Measurements from ENCODE around the gene CC2D2A. TPM values are rescaled to one million over a fixed set of nuclear protein-coding genes. Genes with fewer than 3 reads are reported as not detected.
A peak's percentile ranks its signal among the peaks of the same experiment; 100 is the strongest.

CC2D2A gene
- total RNA-seq, 1 experiment from 2014 or later = 13.0 TPM

DNA sequence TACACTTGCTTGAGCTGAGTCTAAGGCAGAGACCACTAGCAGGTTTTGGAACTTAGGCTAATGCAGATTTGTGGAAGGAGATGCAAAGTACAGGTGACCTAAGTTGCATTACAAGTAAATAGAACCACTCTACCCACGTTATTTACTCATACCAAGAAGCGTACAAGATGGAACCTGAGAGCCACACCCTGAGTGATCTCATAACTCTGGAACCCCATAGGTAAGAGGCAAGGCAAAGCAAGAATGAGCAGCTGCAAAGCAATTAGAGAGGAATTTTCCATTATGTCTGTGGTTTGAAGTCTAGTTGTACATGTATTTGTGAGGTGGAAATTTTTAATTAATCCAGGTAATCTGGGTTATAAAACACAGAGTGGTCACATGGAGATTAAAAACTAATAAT lies 55.4 kb downstream of the CC2D2A start:
- Histone ChIP-seq H3K79me2 (ENCODE audit: insufficient read depth, low read length) (no peaks in the 10 kb centered on the region), H3K9me3 (ENCODE audit: control insufficient read depth in 1 of 2, insufficient read depth in 1 of 2, low read depth in 1 of 2, low read length in 2 of 2) (no peaks in the 10 kb centered on the region), H3K4me3 (replicated peaks in 1 of 2; ENCODE audit: low read depth in 1 of 2, low read length in 2 of 2) (peak overlapping the region in 1 of 2 experiments; percentile 18; a peak in 1 of 4 replicates), H3K9ac (ENCODE audit: low read length) (no peak overlapping the region), H3K4me2 (ENCODE audit: low read length) (peak overlapping the region; percentile 57), H3K27ac (ENCODE audit: low read depth, low read length) (no peak overlapping the region), H4K20me1 (ENCODE audit: insufficient read depth) (no peaks in the 10 kb centered on the region), H3K4me1 (ENCODE audit: control insufficient read depth in 1 of 2, insufficient read depth in 2 of 2, low read length in 2 of 2) (peaks cover 6 to 11% of the 10 kb centered on the region in 2 experiments; a peak in 3 of 4 replicates), H3K9me2 (ENCODE audit: insufficient read depth) (no peaks in the 10 kb centered on the region), H3K27me3 (ENCODE audit: insufficient read depth, low read length) (no peaks in the 10 kb centered on the region), H2AFZ (ENCODE audit: low read depth, low read length, poor library complexity, severe bottlenecking) (no peak overlapping the region), H3K36me3 (ENCODE audit: control insufficient read depth in 1 of 2, insufficient read depth in 2 of 2, low read length in 2 of 2) (no peaks in the 10 kb centered on the region; a peak in 1 of 4 replicates)
- POLR2A ChIA-PET = no interaction called here
- peak; percentile 37 for DNase-seq (ENCODE audit: low read depth, low spot score)
- no TSS peak for BruUV-seq (replicated peaks)
- CTCF ChIA-PET = no interaction called here
- ATAC-seq = peak; percentile 76
- TF ChIP-seq EGR1 (IDR thresholded peaks at IDR 0.05; ENCODE audit: low read depth) (no peak), EZH2phosphoT487 (IDR thresholded peaks at IDR 0.05; ENCODE audit: borderline replicate concordance) (no peak), POLR2A (IDR thresholded peaks at IDR 0.05; ENCODE audit: borderline replicate concordance, extremely low read depth, insufficient read depth, insufficient read length) (no peak), EZH2 (IDR thresholded peaks at IDR 0.05) (no peak), FOSL1 (IDR thresholded peaks at IDR 0.05; ENCODE audit: low read depth) (no peak), TCF7L2 (IDR thresholded peaks at IDR 0.05; ENCODE audit: borderline replicate concordance, extremely low read depth, insufficient read depth, insufficient read length) (no peak), SP1 (IDR thresholded peaks at IDR 0.05; ENCODE audit: low read depth) (peak; percentile 42), RAD21 (IDR thresholded peaks at IDR 0.05; ENCODE audit: low read depth) (no peak), YY1 (IDR thresholded peaks at IDR 0.05; ENCODE audit: extremely low read depth, insufficient replicate concordance, low read depth, low read length) (peak; percentile 14)
- TF ChIP-seq, protein P1, sequence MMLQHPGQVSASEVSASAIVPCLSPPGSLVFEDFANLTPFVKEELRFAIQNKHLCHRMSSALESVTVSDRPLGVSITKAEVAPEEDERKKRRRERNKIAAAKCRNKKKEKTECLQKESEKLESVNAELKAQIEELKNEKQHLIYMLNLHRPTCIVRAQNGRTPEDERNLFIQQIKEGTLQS (IDR thresholded peaks at IDR 0.05) = 0 out of 2 replicates have a peak, but pooled peaks have one; percentile 19
- TF ChIP-seq, protein P2, sequence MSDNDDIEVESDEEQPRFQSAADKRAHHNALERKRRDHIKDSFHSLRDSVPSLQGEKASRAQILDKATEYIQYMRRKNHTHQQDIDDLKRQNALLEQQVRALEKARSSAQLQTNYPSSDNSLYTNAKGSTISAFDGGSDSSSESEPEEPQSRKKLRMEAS (IDR thresholded peaks at IDR 0.05) = no peak
- RAD21 ChIA-PET (ENCODE audit: low non-redundant PET in 1 of 2, low total read pairs in 2 of 2, uncharacterized antibody in 2 of 2, unreplicated experiment in 2 of 2) = no interaction called here
- intact Hi-C loops (cut with micrococcal nuclease) = no loop called here
